Stimulated activated CD4-positive, alpha-beta T cell treated with anti-CD3 and anti-CD28 coated beads, Interleukin-4, amount 100 ng/mL, for 1 hour (primary cell): ENCODE results near the gene GPHA2.
A peak's percentile ranks its signal among the peaks of the same experiment; 100 is the strongest.

Experiments
- DNase-seq: peaks from one replicate; pipeline ENCODE4 v3.0.0-alpha.2; 2020

GPHA2 gene

GRCh38 chr11:64909653-64910343, 25.9 kb downstream of the GPHA2 start:
- DNase-seq, result no peak

GRCh38 chr11:64908766-64909165, 26.9 kb downstream of the GPHA2 start:
- no peak for DNase-seq

- no peak for DNase-seq
These were observed 29.4 kb downstream of the GPHA2 start for GRCh38 chr11:64906314-64906635.

GRCh38 chr11:64905516-64906313, 30.0 kb downstream of the GPHA2 start:
- DNase-seq, result no peak

GRCh38 chr11:64903291-64903833, 32.3 kb downstream of the GPHA2 start:
- no peak for DNase-seq

GRCh38 chr11:64902102-64902900, 33.4 kb downstream of the GPHA2 start:
- DNase-seq, result no peak

GRCh38 chr11:64900774-64901173, 34.9 kb downstream of the GPHA2 start:
- no peak for DNase-seq

GRCh38 chr11:64900263-64900678, 35.4 kb downstream of the GPHA2 start:
- DNase-seq, result peak; percentile 60

GRCh38 chr11:64898541-64898940, 37.2 kb downstream of the GPHA2 start:
- no peak for DNase-seq

GRCh38 chr11:64898076-64898445, 37.6 kb downstream of the GPHA2 start:
- DNase-seq, result no peak

GRCh38 chr11:64897381-64898075, 38.2 kb downstream of the GPHA2 start:
- DNase-seq, result no peak

- no peak for DNase-seq
These were observed 39.2 kb downstream of the GPHA2 start for GRCh38 chr11:64896448-64897022.

- no peak for DNase-seq
These were observed 40.8 kb downstream of the GPHA2 start for GRCh38 chr11:64894812-64895452.

- DNase-seq, result peak; percentile 96
These were observed 41.5 kb downstream of the GPHA2 start for GRCh38 chr11:64894070-64894811.

GRCh38 chr11:64893194-64894069, 42.3 kb downstream of the GPHA2 start:
- DNase-seq, result no peak

GRCh38 chr11:64892838-64893193, 42.9 kb downstream of the GPHA2 start:
- no peak for DNase-seq

GRCh38 chr11:64892411-64892831, 43.3 kb downstream of the GPHA2 start:
- no peak for DNase-seq

- DNase-seq, result no peak
These were observed 43.8 kb downstream of the GPHA2 start for GRCh38 chr11:64891880-64892279.

- no peak for DNase-seq
These were observed 44.4 kb downstream of the GPHA2 start for GRCh38 chr11:64891215-64891848.

GRCh38 chr11:64890522-64890939, 45.2 kb downstream of the GPHA2 start:
- no peak for DNase-seq
